Stimulated activated CD8-positive, alpha-beta memory T cell treated with anti-CD3 and anti-CD28 coated beads, Interleukin-2, amount 100 ng/mL, for 1 hour (primary cell): Measurements from ENCODE around the gene SLC35C1.
A peak's percentile ranks its signal among the peaks of the same experiment; 100 is the strongest.

ENCODE experiments used
- DNase-seq, 2 donors: peaks; one replicate each; pipeline ENCODE4 v3.0.0-alpha.2; 2020; ENCODE audit warnings: low read depth in 2 of 2

SLC35C1 gene

DNA sequence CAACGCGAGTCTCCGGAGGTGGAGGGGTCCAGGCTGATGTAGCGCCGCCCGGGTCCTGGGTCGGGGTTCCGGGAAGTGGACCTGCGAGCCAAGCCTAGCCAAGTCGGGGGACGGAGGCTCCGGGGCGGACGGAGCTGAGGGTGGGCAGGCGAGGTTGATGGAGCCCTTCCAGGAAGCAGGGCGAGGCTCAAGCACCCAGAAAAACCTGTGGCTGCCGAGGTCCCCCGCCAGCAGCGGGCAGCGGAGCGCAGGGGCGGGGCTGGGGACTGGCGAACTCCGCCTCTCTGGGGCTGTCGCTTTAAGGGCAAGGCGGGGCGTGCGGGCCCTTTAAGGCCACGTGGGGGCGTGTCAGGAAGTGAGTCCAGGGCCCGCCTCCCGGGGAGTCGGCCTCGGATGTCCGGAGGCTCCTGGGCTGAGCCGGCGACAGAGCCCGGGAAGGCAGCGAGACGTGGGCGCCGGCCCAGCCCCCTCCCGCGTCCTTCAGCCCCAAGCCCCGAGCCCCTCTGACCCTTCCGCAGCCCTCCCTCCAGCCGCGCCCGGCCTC is at the start of gene SLC35C1:
Gene SLC35C1, plus strand, starts transcription at position 389 of the 544 bp plus-strand sequence. CDS start 653 bp downstream, outside the sequence.
- DNase-seq: peak; percentile 89 to 95

DNA sequence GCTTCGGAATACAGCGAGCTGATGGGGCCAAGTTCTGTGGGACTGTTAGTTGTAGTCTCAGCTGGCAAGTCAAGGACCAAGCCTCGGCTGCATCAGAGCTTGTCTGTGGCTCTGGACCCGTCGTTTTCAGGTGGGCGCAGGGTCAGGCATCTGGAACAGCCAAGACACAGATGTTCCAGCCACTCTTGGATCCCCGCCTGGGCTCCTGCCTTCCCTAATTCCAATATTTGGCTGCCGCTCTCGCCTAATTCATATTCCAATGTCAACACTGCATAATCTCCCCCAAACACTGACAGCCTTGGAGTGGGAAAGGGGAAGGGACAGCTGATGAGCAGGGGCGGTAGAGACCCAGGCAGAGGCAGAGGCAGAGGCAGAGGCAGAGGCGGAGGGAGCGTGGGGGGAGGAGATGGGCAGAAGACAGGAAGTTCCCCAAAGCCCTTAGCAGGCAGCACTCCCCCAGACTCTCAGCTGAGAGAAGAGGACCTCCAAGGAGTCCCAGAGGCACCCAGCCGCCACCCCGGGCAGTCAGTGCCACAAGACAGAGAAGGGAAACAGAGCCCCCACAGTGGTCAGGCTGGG is 49.6 kb upstream of the SLC35C1 start:
- DNase-seq: no peak

DNA sequence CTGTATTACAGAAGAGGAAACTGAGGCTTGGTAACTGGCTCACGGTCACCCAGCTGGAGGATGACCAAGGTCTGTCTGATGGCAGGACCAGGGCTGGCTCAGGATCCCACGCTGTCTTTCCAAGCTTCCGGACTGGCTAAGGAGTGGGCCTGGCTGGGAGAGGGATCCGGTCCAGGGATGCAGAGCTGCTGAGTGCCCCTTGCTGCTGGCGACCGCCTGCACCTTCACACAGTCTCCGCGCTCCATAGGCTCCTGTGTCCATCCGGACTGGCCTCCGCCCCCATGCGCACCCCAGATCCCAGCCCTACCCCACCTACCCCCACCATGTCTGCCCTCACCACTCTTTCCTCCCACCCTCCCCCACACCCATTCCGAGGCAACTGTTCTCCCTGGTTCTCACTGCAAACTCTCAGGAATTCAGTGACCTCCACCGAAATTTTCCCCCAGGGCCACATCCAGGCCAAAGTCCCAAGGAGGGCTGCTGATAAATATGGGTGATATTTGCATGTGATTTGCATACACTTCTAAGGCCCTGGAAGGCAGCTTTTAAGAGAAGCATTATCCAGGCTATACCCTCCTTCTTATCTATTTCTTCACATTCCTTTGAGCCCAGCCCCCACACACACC is 48.5 kb upstream of the SLC35C1 start:
- DNase-seq: no peak

DNA sequence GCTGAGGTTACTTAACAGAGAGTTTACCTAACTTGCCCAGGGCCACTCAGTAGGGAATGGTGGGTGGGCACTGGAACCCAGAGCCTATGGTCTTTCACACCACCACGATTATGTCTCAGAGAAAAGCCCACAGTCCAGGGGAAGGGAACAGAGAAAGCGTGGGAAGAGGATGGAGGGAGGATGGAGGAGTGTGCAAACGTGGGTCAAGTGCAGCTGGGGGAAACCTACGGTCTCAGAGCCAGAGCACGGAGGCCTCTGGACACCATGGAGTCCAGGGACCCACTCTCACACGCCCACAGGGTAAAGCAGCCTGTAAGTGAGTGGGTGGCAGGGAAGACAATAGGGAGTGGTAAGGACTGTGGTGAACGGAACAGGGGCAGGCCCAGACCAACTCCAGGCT is 47.3 kb upstream of the SLC35C1 start:
- no peak for DNase-seq

DNA sequence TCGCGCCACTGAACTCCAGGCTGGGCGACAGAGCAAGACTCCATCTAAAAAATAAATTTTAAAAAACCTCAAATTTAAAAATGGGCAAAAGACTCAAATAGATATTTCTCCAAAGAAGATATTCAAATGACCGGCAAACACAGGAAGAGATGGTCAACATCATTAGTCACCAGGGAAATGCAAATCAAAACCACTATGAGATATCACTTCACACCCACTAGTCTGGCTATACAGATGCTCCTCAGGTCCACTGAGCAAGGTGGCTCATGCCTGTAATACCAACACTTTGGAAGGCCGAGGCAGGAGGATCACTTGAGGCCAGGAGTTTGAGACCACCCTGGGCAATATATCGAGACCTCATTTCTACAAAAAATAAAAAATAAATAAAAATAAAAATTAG is 43.3 kb upstream of the SLC35C1 start:
- no peak for DNase-seq

- DNase-seq: no peak
Measured at GRCh38 chr11:45765107-45765668, 39.8 kb upstream of the SLC35C1 start.

DNA sequence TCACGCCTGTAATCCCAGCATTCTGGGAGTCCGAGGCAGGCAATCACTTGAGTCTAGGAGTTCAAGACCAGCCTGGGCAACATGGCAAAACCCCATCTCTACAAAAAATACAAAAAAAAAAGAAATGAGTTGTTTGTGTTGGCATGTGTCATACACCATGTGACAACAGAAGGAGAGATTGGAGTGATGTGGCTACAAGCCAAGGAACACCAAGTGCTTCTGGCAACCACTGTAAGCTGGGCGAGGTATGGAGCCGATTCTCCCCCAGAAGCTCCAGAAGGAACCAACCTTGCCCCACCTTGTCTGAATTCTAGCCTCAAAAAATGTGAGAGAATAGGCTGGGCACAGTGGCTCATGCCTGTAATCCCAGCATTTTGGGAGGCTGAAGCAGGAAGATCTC is 39.1 kb upstream of the SLC35C1 start:
- DNase-seq: no peak

GRCh38 chr11:45766469-45766868 is 38.5 kb upstream of the SLC35C1 start:
- no peak for DNase-seq

- DNase-seq: no peak
Measured at GRCh38 chr11:45768486-45768885, 36.5 kb upstream of the SLC35C1 start.

DNA sequence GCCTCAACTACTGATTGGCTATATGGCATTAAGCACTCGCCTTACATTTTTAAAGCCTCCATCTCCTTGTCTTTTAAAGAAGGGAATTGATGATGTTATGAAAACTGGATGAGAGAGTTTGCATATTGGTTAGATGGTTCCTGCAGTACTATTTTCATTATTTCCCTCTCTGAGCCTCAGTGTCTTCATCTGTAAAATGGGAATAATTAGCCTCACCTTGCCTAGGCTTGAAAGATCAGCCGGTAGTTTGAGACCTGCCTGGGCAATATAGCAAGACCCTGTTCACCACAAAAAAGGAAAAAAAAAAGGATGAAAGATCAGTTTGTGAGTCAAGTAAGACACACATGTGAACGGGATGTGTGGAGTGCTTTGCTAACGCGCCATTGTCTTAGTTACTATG is 35.0 kb upstream of the SLC35C1 start:
- DNase-seq: no peak

DNA sequence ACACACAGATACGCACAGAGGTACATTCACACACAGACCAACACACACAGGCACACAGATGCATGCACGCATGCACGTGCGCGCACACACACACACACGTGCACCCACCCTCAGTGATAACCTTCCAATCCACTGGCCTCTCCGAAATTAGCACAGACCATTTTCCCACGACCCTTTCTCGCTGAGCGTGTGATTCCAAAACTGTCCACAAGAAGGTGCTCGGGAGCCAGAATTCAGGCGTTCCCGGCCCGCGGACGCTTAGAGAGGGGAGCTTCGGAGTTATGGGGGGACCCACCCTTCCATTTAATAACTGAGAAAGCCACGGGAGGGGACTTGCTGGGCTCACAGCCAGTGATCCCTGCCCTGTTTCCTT is 33.8 kb upstream of the SLC35C1 start:
- DNase-seq: peak; percentile 46 to 48

DNA sequence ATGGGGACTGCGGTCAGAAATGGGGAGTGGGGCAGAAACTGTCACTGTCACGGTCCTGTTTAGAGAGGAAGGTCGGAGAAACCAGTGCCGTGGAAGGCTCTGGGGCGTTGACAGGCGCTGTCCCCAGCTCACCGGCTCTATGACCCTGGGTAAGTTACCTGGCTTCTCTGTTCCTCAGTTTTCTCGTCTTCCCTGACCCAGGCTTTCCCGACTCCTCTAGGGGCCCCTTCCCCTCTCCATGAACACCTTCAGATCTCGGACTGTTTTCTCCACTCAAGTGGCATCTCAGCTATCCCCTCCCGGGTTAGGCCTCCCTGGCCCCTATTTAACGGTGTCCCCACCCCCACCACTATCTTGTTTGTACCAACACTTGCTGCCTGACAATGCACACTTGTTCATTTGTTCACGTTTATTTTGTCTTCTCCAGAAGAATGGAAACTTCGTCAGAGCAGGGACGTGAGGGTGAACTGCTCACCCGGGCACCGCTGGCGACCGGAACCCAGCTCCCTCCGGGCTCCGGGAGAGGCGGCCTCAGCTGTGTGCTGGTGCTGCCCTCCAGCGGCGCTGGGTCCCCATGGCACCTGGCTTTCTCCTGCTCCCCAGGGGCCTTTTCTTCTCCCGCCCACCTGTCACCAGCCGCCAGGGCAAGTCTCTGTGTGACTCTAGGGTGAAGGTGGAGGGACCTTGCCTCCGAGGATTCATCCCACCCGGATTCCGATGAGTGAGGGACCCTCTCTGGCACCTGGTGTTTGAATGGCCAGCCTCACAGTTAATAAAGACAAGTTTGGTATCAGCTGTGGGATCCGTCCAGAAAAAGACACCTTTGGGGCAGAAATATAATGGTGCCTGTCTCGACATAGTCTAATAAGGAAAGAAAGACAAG is 33.1 kb upstream of the SLC35C1 start:
- peak; percentile 49 to 60 for DNase-seq

- DNase-seq: no peak
Measured at GRCh38 chr11:45772449-45772774, 32.5 kb upstream of the SLC35C1 start.

- no peak for DNase-seq
Measured at GRCh38 chr11:45772986-45773785, 31.8 kb upstream of the SLC35C1 start.

GRCh38 chr11:45773786-45774655 is 30.9 kb upstream of the SLC35C1 start:
- DNase-seq: no peak

DNA sequence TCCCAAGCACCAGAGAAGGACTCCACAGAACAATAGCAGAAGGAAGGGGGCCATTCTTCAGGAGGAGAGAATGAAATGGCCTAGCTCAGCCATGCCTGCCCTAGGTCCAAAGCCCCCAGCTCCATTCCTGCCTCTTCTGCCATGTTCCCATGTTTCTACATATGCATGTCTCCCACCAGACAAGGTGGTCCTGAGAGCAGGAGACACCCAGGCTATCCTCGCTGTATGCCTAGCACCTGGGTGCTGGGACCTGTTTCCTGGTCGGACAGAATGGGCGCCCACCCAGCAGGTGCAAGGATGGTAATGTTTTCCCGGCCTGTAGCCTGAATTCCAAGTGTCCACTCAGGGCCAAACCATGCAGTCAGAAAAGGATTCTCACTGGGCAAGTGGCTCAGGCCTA is 30.2 kb upstream of the SLC35C1 start:
- DNase-seq: no peak

- DNase-seq: no peak
Measured at GRCh38 chr11:45777127-45777969, 27.6 kb upstream of the SLC35C1 start.

DNA sequence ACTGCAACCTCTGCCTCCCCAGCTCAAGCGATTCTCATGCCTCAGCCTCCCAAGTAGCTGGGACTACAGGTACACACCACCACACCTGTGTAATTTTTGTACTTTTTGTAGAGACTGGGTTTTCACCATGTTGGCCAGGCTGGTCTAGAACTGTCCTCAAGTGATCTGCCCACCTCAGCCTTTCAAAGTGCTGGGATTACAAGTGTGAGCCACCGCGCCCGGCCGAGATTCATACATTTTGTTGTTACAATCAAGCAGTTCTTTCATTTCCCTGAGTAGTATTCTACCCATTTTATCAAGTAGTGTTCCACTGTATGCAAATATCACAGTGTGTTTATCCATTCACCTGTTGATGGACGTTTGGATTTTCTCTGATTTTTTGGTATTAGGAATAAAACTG is 26.6 kb upstream of the SLC35C1 start:
- no peak for DNase-seq

DNA sequence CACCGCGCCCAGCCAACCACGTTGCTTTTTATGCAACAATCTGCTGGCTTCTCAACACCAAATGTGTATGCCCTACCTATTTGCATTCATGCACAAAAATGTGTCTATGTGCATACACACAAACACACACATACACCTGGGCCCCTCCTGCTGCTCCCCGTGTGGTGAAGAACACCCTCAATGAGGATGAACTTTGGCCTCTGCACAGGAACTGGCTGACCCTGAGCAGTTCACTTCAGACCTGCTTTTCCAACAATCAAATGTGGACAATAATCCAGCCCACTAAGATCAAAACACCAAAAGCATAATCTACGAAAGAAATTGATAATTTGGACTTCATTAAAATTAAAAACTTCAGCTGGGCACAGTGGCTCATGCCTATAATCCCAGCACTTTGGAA is 25.3 kb upstream of the SLC35C1 start:
- no peak for DNase-seq

DNA sequence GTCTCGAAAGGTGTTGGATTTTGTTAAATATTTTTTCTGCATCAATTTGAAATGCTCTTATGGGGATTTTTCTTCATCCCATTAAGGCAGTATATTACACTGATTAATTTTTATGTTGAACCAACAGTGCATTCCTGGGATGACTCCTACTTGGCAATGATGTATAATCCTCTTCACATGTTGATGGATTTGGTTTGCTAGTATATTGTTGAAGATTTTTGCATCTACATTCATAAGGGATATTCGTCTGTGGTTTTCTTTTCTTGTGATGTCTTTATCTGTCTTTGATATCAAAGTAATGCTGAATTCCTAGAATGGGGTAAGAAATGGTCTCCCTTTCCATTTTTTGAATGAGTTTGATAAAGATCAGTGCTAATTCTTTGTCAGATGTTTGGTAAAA is 18.7 kb upstream of the SLC35C1 start:
- DNase-seq: no peak
